ENCODE measurements around the gene TOPBP1. TPM values are rescaled to one million over a fixed set of nuclear protein-coding genes. Genes with fewer than 3 reads are reported as not detected.
"Not testable (repeated sequence)": the region's sequence is repeated elsewhere in the genome, so short reads cannot be mapped to it uniquely, and the experiment has no call there.

TOPBP1 gene
- 20.0 TPM for total RNA-seq

DNA sequence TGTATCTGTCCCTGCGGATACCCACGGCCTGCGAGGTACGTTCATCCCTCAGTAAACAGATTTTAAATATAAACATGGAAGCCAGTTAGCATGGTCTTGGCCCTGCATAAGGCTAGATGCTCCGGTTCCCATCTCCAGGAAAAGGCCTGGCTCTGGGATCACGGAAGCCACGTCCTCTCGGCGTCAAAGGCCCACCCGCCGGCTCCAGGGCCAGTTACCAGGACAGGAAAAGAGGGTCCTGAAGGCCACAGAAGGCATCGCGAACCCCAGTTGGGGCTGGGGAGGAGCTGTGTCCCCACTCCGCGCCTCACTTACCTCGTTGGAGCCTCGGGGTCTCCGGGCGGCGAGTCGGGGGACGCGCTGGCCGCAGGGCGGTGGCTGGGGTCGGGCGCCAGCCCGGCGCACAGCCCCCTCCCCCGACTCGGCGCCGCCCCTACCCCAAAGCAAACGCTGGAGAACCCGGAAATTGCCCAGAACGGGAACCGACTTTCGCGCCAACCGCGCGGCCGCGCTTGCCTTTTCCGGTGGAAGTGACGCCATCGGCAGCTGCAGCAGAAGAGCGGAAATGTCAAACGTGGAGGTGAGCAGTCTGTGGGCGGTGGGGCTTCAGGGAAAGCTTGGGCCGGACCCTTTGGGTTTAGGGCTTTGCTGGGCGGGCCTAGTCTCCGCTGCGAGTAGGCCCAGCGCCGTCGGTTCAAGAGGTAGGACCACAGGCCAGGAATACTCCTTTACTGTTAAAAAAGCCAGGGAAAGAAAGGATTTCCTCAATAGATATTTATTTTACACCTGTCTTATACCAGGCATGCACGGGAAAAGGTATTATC, at the start of gene TOPBP1:
Gene TOPBP1 (minus strand): TSS at position 488 of the 824 bp plus-strand sequence. CDS start 814 bp downstream, outside the sequence.
- intact Hi-C loops (cut with DNase I) = no loop called here

DNA sequence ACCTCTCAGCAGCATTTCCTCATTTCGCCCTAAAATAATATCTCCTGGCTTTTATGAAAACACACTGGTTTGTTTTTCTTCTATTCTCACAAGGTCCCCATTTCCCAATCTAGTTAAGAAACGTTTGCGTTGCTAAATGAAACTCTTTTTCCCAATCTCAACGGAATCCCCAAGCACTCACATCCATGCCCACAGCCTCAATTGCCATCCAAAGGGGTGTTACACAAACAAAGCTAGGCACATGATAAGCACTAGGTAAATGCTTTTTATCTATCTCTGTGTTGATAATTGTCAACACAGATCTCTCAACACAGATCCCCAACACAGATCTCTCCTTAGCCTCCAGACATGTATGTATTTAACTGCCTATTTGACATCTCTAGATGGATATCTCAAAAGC, 49.3 kb upstream of the TOPBP1 start:
- DNase-seq (ENCODE audit: low spot score) (no peak), ATAC-seq (no peak)
- intact Hi-C loops (cut with DNase I) = no loop called here

More for the DNA sequence above, at the start of gene TOPBP1:
- peak; percentile 88 for ATAC-seq
- DNase-seq (ENCODE audit: low spot score) = peak; percentile 87

DNA sequence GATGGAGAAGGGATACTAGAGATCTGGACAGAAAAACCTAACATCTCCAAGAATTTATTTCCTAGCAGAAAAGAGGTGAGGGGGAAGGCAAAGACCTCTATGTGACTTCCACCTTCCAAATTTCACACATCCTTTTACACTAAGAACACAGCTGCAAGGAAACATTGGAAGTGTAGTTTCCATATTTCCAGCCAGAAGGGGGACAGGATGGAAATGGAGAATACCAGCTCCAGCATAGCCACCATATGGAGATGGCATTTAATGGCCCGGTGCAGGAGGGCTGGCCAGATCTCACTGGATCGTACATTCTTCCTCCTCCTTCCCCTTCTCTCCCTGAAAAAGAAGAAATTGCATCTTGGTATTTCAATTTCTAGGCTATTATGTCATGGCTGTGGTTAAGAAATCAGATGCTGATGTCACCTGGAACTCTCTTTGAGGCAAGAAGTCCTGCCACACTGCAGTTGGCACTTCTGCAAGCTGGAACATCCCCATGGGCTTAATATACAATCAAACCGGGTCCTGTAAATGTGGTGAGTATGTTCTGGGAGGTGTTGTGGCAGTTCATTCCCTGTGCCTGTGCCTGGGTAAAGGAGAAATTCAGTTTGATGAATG, 47.5 kb upstream of the TOPBP1 start:
- intact Hi-C loops (cut with DNase I) = no loop called here
- no peak for ATAC-seq
- DNase-seq (ENCODE audit: low spot score) = no peak

DNA sequence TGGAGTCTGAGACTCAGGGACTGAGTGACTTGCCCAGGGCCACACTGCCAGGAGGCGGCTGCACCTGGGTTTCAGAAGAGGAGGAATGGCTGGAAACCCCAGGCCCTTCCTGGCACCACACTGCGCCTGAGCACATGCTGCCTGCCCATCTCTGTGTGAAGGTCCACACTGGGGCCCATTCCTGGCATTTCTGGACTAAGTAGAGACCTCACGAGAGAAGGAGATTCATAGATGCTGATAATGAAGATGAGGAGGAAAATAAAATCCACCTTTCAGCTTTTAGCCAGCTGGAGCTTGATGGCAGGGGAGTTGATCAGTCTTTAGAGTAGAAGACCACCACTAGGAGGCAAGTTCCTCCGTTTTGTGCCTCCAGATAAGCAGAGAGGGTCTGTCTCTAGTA, 44.3 kb upstream of the TOPBP1 start:
- intact Hi-C loops (cut with DNase I) = no loop called here
- ATAC-seq (no peak), DNase-seq (ENCODE audit: low spot score) (no peak)

- intact Hi-C loops (cut with DNase I) = no loop called here
- ATAC-seq (no peak), DNase-seq (ENCODE audit: low spot score) (no peak)
Measured at GRCh38 chr3:133703915-133704314, 42.2 kb upstream of the TOPBP1 start.

GRCh38 chr3:133701435-133702358, 40.0 kb upstream of the TOPBP1 start:
- ATAC-seq (no peak), DNase-seq (ENCODE audit: low spot score) (no peak)
- intact Hi-C loops (cut with DNase I) = no loop called here

GRCh38 chr3:133700351-133700750, 38.6 kb upstream of the TOPBP1 start:
- ATAC-seq = no peak

DNA sequence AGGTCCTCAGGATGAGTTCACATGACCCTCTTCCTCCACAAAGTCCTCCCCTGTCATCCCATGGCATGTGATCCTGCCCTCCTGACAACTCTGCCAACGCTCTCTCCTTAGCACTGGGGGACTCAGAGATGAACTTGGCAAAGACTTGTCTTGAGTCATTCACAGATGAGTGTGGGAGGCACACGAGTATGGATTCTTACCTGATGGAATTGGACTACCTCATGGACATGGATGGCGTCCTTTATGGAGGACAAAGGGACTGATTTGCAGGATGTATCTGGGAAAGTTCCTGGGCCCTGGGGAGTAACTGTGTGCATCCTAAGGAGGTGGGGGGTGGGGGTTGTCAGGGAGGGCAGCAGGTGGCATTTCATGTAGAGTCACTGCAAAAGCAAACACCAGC, 38.2 kb upstream of the TOPBP1 start:
- intact Hi-C loops (cut with DNase I) = no loop called here
- DNase-seq (ENCODE audit: low spot score) (no peak), ATAC-seq (no peak)

More at GRCh38 chr3:133700351-133700750, 38.6 kb upstream of the TOPBP1 start:
- no peak for DNase-seq (ENCODE audit: low spot score)
- intact Hi-C loops (cut with DNase I) = no loop called here

DNA sequence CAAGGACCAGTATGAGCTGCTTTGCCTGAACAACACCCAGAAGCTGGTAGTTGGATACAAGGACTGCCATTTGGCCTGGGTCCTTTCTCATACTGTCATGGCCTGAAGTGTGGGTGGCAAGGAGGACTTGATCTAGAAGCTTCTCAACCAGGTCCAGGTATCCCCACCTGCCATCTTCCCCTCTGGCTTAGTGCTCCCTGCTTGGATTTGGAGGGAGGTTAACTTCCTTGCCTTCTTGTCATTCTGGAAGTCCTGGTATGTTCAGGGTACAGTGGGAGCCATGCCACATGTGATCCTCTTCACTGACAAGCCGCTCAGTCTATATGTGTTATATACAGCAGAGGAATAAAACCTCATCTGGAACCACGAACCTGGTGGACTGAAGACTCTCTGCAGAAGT, 37.7 kb upstream of the TOPBP1 start:
- no peak for ATAC-seq
- intact Hi-C loops (cut with DNase I) = no loop called here
- DNase-seq (ENCODE audit: low spot score) = no peak

DNA sequence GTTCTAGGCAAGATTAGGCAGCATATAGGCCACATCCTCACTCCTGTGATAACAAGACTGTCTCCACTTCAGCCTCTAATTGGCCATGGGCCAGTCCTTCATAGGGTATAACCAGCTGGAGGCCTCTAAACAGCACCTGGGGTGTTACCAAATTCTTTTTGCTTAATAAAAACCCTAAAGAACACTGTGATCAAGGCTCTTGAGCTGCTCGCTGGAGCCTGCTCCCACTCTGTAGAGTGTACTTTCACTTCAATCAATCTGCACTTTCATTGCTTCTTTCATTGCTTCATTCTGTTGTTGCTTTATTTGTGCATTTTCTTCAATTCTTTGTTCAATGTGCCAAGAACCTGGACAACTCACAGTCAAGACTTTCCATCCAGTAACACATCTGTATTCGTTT, 36.2 kb upstream of the TOPBP1 start:
- no peak for DNase-seq (ENCODE audit: low spot score)
- ATAC-seq = no peak
- intact Hi-C loops (cut with DNase I) = no loop called here

DNA sequence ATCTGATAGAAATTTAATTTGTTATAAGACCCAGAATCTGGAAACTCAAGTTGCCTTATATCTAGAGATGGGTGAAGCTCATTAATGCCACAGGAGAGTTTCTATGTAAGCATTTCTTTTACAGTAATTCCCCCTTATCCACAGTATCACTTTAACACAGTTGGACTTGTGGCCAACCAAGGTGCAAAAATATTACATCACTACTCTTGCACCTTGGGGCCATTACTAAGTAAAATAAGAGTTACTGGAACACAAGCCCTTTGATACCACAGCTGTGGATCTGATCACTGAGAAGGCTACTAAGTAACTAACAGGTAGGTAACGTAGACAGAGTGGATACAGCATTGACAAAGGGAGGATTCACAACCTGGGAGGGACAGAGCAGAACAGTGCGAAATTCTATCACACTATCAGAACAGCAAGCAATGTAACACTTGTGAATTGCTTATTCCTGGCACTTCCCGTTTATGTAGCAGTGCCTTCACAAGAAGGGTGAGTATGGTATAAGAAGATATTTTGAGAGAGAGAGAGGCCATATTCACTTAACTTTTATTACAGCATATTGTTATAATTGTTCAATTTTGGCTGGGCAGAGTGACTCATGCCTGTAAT, 33.9 kb upstream of the TOPBP1 start:
- DNase-seq (ENCODE audit: low spot score) (no peak), ATAC-seq (no peak)
- intact Hi-C loops (cut with DNase I) = no loop called here

- DNase-seq (ENCODE audit: low spot score) = no peak
- no peak for ATAC-seq
- intact Hi-C loops (cut with DNase I) = no loop called here
Measured at GRCh38 chr3:133694288-133695268, 32.8 kb upstream of the TOPBP1 start.

GRCh38 chr3:133693821-133694220, 32.1 kb upstream of the TOPBP1 start:
- intact Hi-C loops (cut with DNase I) = no loop called here
- no peak for DNase-seq (ENCODE audit: low spot score)
- ATAC-seq = no peak

DNA sequence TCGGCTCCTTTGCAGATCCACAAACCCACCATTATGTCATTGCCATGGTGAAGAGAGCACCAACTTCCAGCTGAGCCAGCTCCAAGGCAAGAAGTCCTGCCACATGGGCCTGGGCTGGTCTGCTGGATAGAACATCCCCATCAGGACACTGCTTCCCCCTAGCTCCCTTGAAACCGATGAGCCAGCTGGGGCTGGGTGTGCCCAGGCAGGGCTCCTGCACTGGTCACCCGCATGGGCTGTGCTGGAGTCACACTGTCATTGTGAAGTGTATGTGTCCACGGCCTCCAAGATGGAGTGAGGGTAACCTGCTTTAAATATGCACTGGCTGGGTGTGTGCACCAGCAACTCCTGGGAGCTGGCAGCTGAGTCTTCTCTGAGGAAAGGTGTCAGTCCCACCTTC, 31.0 kb upstream of the TOPBP1 start:
- ATAC-seq (no peak), DNase-seq (ENCODE audit: low spot score) (no peak)
- intact Hi-C loops (cut with DNase I) = no loop called here

GRCh38 chr3:133691273-133692107, 29.7 kb upstream of the TOPBP1 start:
- intact Hi-C loops (cut with DNase I) = no loop called here

GRCh38 chr3:133677993-133678392, 16.3 kb upstream of the TOPBP1 start:
- intact Hi-C loops (cut with DNase I); DNase-seq (ENCODE audit: low spot score); ATAC-seq: not testable (repeated sequence)

More at GRCh38 chr3:133691273-133692107, 29.7 kb upstream of the TOPBP1 start:
- ATAC-seq (no peak), DNase-seq (ENCODE audit: low spot score) (no peak)
